Measurements from ENCODE around the gene XAB2.

DNA sequence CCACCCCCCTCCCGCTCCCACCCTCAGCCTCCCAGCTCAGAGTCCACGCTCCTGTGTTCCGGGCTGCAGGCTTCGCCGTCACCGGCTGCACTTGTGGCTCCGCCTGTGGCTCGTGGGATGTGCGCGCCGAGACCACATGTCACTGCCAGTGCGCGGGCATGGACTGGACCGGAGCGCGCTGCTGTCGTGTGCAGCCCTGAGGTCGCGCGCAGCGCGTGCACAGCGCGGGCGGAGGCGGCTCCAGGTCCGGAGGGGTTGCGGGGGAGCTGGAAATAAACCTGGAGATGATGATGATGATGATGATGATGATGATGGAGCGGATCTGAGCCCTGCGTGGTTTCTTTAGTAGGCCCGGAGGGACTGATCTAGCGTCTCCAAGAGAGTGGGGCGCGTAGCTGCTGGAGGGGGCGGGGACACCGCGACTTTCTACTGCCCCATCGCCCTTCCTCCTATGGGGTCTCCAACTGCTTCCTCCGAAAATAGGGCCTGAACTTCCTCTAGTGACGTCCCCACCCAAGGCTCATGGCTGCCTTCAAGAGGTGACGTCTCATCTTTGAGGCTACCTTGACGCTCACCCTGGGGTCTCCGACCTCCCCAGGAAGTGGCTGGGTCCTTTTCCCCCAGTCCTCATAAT, 40.9 kb upstream of the XAB2 start:
- no peak for TF ChIP-seq EP300 (IDR thresholded peaks at IDR 0.05)
- TF ChIP-seq CTCF (IDR thresholded peaks at IDR 0.05): no peak

Data from tibial nerve (tissue), 4 donors.